GM23338 (cell line): ENCODE measurements around the gene PSMB3. TPM values are rescaled to one million over a fixed set of nuclear protein-coding genes. Genes with fewer than 3 reads are reported as not detected.

Experiments
- ATAC-seq: fragments of 200-7000 bp; cut with Tn5 transposase; 3 replicates; pipeline ENCODE4 v1.9.1; 2020
- DNase-seq: peaks from one replicate; pipeline ENCODE4 v3.0.0-alpha.2; 2015; ENCODE audit warnings: low spot score
- H2AFZ ChIP-seq: fragments of 200-600 bp; sonication (generic); 2 replicates; pipeline ENCODE4 v1.8.0; 2016; ENCODE audit warnings: antibody characterized with exemption, mild to moderate bottlenecking, moderate library complexity
- H3F3A ChIP-seq: fragments of 200-600 bp; sonication (generic); replicated peaks from 2 replicates; pipeline ENCODE4 v1.8.0; 2017; ENCODE audit warnings: antibody characterized with exemption, mixed run types, low read depth
- H3K27ac ChIP-seq: fragments of 200-600 bp; sonication (generic); 2 replicates; pipeline ENCODE4 v1.6.1; 2016; ENCODE audit warnings: low read depth
- H3K27me3 ChIP-seq: fragments of 200-600 bp; sonication (generic); 2 replicates; pipeline ENCODE4 v1.8.0; 2016; ENCODE audit warnings: mild to moderate bottlenecking, mixed run types, moderate library complexity; ENCODE audit not compliant: insufficient read depth
- H3K36me3 ChIP-seq: fragments of 200-600 bp; sonication (generic); 2 replicates; pipeline ENCODE4 v1.8.0; 2016; ENCODE audit warnings: mild to moderate bottlenecking; ENCODE audit not compliant: insufficient read depth
- H3K4me1 ChIP-seq: fragments of 200-600 bp; sonication (generic); 2 replicates; pipeline ENCODE4 v1.8.0; 2016; ENCODE audit warnings: mild to moderate bottlenecking, moderate library complexity; ENCODE audit not compliant: insufficient read depth
- H3K4me2 ChIP-seq: fragments of 200-600 bp; sonication (generic); 2 replicates; pipeline ENCODE4 v1.7.1; 2017; ENCODE audit warnings: mixed run types
- H3K4me3 ChIP-seq: fragments of 200-600 bp; sonication (generic); 2 replicates; pipeline ENCODE4 v1.6.1; 2016; ENCODE audit warnings: mixed run types
- H3K79me2 ChIP-seq: fragments of 200-600 bp; sonication (generic); replicated peaks from 2 replicates; pipeline ENCODE4 v1.8.0; 2017; ENCODE audit warnings: mild to moderate bottlenecking; ENCODE audit not compliant: insufficient read depth
- H3K9me2 ChIP-seq: fragments of 200-600 bp; sonication (generic); 2 replicates; pipeline ENCODE4 v1.8.0; 2017; ENCODE audit not compliant: insufficient read depth
- H4K20me1 ChIP-seq: fragments of 200-600 bp; sonication (generic); replicated peaks from 2 replicates; pipeline ENCODE4 v1.8.0; 2017; ENCODE audit warnings: mild to moderate bottlenecking; ENCODE audit not compliant: insufficient read depth
- H3K27ac Mint-ChIP-seq: 2 replicates; pipeline ENCODE4 v1.8.0; 2020; ENCODE audit warnings: inconsistent platforms, mild to moderate bottlenecking, moderate library complexity, mixed read lengths
- H3K27me3 Mint-ChIP-seq: 3 replicates; pipeline ENCODE4 v1.8.0; 2022; ENCODE audit warnings: low read depth, mild to moderate bottlenecking, moderate library complexity, mixed read lengths, inconsistent platforms; ENCODE audit not compliant: insufficient read depth, poor library complexity
- H3K36me3 Mint-ChIP-seq: 3 replicates; pipeline ENCODE4 v1.8.0; 2021; ENCODE audit warnings: low read depth, mild to moderate bottlenecking, inconsistent platforms, moderate library complexity, mixed read lengths
- H3K4me1 Mint-ChIP-seq: 3 replicates; pipeline ENCODE4 v1.8.0; 2020; ENCODE audit warnings: mild to moderate bottlenecking, inconsistent platforms, mixed read lengths
- H3K4me3 Mint-ChIP-seq: 3 replicates; pipeline ENCODE4 v1.8.0; 2021; ENCODE audit warnings: moderate library complexity, mild to moderate bottlenecking, inconsistent platforms, mixed read lengths
- H3K9me3 Mint-ChIP-seq: 3 replicates; pipeline ENCODE4 v1.8.0; 2020; ENCODE audit warnings: moderate library complexity, mild to moderate bottlenecking, inconsistent platforms, mixed read lengths
- CTCF ChIP-seq, 2 experiments: fragments of 200-600 bp in 1 of 2; sonication (generic) in 1 of 2; conservative IDR thresholded peaks; 2 replicates each; pipeline versions ENCODE4 v1.5.1 to v1.6.1; 2016 to 2017; ENCODE audit warnings: antibody characterized with exemption in 2 of 2, low read depth in 2 of 2, mild to moderate bottlenecking in 2 of 2, moderate library complexity in 1 of 2
- ETS1 ChIP-seq: IDR thresholded peaks from 2 replicates; pipeline ENCODE4 v1.6.1; 2016; ENCODE audit warnings: antibody characterized with exemption
- EZH2 ChIP-seq: fragments of 200-600 bp; sonication (generic); IDR thresholded peaks from one replicate; pipeline ENCODE4 v1.8.0; 2017; ENCODE audit warnings: antibody characterized with exemption, mild to moderate bottlenecking, low read depth; ENCODE audit not compliant: unreplicated experiment
- REST ChIP-seq: IDR thresholded peaks from one replicate; pipeline ENCODE4 v1.6.1; 2018; ENCODE audit warnings: antibody characterized with exemption; ENCODE audit not compliant: unreplicated experiment
- ZNF114 ChIP-seq: fragments of 250-450 bp; sonication (Bioruptor Pico); IDR thresholded peaks from 2 replicates; pipeline ENCODE4 v1.5.0; 2020; ENCODE audit warnings: mild to moderate bottlenecking, moderate library complexity
- ZNF331 ChIP-seq: fragments of 250-450 bp; sonication (Bioruptor Pico); IDR thresholded peaks from 2 replicates; pipeline ENCODE4 v1.5.0; 2020; ENCODE audit warnings: low read depth, mild to moderate bottlenecking, moderate library complexity
- polyA plus RNA-seq: library from polyadenylated mRNA; unstranded; fragments of >200 nt; fragmentation: Nextera tagmentation; extraction: Ambion mirVana; gene quantifications from 2 replicates; pipeline ENCODE4 v1.2.1, GENCODE V29; 2016
- total RNA-seq: library from RNA; depleted of rRNA; stranded (reverse); fragments of >200 nt; shearing (Covaris generic); gene quantifications from 2 replicates; pipeline ENCODE4 v1.2.3, GENCODE V29; 2014

The PSMB3 gene
- total and polyA plus RNA-seq, 2 experiments from 2014 or later, result 250 to 523 TPM

GRCh38 chr17:38773258-38773657 is 20.7 kb downstream of the PSMB3 start:
- H3K36me3 ChIP-seq, result peaks cover 43% of the 10 kb centered on the region
- no peak for DNase-seq

More at GRCh38 chr17:38773258-38773657, 20.7 kb downstream of the PSMB3 start:
- Mint-ChIP-seq H3K4me1 (no peaks in the 10 kb centered on the region), H3K27ac (no peak overlapping the region), H3K9me3 (no peaks in the 10 kb centered on the region), H3K36me3 (peaks cover 67% of the 10 kb centered on the region), H3K27me3 (peaks cover 5% of the 10 kb centered on the region), H3K4me3 (no peak overlapping the region)
- H3F3A ChIP-seq, result no peaks in the 10 kb centered on the region
- no peaks in the 10 kb centered on the region for H3K27me3 ChIP-seq
- H3K27ac ChIP-seq, result no peak overlapping the region
- H4K20me1 ChIP-seq, result peaks cover 9% of the 10 kb centered on the region
- no peak overlapping the region for H2AFZ ChIP-seq
- no peaks in the 10 kb centered on the region for H3K9me2 ChIP-seq
- no peaks in the 10 kb centered on the region for H3K79me2 ChIP-seq
- no peak for ATAC-seq
- no peaks in the 10 kb centered on the region for H3K4me1 ChIP-seq
- no peak overlapping the region for H3K4me3 ChIP-seq
- no peak overlapping the region for H3K4me2 ChIP-seq
- no peak for TF ChIP-seq EZH2
- no peak for TF ChIP-seq REST
- no peak for TF ChIP-seq CTCF (conservative IDR thresholded peaks at IDR 0.05; ENCODE audit: low read depth in 2 of 2)
- no peak for TF ChIP-seq ZNF114
- TF ChIP-seq ETS1, result no peak
- TF ChIP-seq ZNF331, result no peak
